GM10847 (cell line): ENCODE data around the gene TMEM25.

ENCODE experiments used
- POLR2A ChIP-seq: IDR thresholded peaks from 2 replicates; pipeline ENCODE4 v1.6.1; 2011; ENCODE audit not compliant: insufficient read length; ENCODE audit errors: extremely low read depth

Gene TMEM25

DNA sequence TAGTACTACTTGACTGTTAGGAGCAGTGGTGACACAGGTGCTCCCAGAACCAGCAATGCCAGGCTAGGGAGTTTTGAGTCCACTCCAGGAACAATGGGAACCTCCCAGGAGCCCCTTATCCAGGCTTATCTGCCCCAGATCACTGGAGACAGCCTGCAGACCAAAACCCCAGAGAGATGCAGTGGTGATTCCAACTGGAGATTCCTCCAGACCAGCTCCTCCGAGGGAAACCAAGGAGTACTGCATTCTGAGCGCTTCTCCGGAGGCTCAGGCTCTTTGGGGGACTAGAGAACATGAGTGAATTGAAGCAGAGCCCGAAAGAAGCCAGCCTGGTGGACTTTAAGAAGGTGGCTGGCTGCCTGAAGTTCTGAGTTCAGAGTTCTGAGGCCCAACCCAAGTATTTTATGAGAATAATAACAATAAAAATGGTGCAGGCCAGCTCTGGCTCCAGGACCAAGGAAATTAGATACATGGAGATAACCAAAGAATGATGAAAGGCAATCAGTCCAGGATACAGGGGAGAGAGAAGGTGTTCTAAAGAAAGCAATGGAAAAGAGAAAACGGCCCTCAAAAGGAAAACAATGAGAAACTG, 1.3 kb upstream of the TMEM25 start:
- TF ChIP-seq POLR2A = no peak

DNA sequence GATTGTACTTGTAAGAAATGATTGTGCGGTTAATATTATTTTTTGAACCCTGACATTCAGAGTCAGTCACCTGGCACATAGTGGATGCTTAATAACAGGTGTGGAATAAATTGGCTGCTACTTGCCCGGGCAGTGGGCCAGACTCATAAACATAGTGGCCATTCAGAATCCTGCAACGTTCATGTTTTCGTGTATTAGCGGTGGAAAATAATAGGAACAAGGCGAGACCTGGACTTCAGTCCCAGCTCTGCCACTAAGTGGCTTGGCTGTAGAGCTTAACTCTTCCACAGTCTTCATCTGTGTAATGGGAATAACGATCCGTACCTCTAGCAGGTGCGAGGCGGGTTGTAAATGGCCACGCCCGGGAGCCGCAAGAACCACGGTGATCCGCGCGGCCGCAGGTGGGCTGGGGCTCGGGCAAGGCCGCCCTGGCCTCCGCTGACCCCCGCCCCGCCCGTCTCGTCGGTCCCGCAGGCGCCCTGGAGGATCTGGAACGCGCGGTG, 761 bp upstream of the TMEM25 start:
- no peak for TF ChIP-seq POLR2A

DNA sequence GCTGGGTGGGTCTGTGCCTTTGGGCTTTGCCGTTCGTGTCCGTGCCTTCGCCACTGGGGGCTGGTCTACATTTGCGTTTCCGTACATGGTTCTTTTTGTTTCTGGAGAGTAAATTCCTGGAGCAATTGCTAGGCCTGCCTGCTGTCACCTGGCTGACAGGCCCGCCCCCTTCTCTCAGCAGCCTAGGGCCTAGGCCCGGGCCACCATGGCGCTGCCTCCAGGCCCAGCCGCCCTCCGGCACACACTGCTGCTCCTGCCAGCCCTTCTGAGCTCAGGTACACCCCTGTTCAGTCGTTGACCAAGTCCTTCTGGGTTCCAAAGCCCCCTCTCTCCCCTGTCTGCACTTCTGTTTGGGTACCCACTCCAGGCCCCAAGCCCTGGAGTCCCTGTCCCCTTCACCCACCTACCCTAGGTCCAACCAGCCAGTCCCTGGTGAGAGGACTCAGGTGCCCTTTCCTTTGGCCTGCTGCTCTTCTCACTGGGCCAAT, 649 bp downstream of the TMEM25 start:
- no peak for TF ChIP-seq POLR2A

DNA sequence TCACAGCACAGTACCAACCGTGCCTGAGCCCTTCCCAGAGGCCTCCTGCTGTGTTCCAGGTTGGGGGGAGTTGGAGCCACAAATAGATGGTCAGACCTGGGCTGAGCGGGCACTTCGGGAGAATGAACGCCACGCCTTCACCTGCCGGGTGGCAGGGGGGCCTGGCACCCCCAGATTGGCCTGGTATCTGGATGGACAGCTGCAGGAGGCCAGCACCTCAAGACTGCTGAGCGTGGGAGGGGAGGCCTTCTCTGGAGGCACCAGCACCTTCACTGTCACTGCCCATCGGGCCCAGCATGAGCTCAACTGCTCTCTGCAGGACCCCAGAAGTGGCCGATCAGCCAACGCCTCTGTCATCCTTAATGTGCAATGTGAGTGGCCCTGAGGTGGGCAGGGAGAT, 1.1 kb downstream of the TMEM25 start:
- no peak for TF ChIP-seq POLR2A

DNA sequence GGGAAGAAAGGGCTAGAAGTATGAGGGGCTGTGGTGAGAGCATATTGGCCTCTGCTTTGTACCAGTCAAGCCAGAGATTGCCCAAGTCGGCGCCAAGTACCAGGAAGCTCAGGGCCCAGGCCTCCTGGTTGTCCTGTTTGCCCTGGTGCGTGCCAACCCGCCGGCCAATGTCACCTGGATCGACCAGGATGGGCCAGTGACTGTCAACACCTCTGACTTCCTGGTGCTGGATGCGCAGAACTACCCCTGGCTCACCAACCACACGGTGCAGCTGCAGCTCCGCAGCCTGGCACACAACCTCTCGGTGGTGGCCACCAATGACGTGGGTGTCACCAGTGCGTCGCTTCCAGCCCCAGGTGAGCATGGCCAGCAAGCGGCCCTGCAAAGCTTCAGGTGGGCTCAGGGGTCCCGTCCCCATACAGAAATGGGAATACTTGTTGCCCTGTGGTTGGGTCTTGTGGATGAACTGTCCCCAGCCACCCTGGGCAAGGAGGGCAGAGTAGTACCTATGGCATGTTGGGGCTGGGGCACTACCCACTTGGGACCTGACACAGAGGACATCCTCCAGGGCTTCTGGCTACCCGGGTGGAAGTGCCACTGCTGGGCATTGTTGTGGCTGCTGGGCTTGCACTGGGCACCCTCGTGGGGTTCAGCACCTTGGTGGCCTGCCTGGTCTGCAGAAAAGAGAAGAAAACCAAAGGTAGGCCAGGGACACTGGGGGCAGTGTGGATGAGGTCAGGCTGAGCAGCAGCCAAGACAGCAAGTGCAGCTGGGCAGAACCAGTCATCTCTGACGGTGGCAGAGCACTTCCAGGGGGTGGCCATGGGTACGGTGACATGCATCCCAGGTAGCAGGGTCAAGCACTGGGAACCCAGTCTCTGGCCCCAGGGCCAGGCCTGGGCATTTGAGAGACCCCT, 2.1 kb downstream of the TMEM25 start:
- no peak for TF ChIP-seq POLR2A

DNA sequence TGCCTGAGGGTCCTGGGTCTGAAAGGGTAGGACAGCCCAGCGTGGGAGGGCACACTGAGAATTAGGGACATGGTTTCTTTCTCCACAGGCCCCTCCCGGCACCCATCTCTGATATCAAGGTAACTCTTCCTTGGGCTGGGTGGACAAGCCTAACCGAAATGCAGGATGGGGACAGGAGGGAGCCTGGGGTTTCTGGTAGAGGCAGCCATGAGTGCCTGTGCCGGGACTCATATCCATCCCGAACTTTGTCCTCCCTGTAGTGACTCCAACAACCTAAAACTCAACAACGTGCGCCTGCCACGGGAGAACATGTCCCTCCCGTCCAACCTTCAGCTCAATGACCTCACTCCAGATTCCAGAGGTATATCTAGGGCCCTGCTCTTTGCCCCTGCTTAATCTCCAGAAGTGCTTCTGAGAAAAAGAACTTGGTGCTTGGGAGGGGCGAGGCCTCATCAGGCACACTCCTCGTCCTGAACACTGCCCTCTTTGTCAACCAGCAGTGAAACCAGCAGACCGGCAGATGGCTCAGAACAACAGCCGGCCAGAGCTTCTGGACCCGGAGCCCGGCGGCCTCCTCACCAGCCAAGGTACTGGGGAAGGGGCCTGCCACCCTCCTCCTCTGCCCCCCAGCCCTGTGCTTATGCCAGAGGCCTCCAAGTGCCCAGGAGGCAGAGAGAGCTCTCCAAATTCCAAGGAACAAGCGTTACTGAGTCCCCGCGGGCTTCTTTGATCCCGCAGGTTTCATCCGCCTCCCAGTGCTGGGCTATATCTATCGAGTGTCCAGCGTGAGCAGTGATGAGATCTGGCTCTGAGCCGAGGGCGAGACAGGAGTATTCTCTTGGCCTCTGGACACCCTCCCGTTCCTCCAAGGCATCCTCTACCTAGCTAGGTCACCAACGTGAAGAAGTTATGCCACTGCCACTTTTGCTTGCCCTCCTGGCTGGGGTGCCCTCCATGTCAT, 3.1 kb downstream of the TMEM25 start:
- TF ChIP-seq POLR2A = no peak

DNA sequence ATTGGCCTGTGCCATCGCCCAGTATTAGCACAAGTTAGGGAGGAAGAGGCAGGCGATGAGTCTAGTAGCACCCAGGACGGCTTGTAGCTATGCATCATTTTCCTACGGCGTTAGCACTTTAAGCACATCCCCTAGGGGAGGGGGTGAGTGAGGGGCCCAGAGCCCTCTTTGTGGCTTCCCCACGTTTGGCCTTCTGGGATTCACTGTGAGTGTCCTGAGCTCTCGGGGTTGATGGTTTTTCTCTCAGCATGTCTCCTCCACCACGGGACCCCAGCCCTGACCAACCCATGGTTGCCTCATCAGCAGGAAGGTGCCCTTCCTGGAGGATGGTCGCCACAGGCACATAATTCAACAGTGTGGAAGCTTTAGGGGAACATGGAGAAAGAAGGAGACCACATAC, 4.3 kb downstream of the TMEM25 start:
- TF ChIP-seq POLR2A = no peak

DNA sequence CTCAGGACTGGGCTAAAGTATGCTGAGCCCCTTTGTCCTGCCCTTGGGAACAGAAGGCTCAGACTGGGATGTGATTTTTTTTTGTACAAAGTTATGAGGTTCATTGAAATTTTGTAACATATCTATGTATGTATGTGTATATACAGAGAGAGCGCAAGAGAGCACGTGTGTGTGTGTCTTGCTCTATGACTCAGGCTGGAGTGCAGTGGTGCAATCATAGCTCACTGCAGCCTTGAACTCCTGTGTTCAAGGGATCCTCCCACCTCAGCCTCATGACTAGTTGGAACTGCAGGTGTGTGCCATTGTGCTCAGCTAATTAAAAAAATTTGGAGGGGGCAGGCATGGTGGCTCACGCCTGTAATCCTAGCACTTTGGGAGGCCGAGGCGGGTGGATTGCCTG, 5.7 kb downstream of the TMEM25 start:
- TF ChIP-seq POLR2A = no peak

DNA sequence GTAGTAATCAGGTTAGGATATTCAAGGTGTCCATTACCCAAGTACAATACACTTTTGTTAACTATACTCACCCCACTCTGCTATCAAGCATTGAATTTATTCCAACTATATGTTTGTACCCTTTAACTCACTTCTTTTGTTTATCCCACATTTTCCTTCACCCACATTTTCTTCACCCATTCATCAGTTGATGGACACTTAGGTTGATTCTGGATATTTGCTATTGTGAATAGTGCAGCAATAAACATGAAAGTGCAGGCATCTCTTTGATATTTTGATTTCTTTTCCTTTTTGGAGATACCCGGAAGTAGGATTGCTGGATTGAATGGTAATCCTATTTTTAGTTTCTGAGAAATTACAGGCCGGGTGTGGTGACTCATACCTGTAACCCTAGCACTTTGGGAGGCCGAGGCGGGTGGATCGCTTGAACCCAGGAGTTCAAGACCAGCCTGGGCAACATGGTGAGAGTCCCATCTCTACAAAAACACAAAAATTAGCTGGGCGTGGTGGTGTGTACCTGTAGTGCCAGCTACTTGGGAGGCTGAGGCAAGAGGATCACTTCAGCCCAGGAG, 6.5 kb downstream of the TMEM25 start:
- no peak for TF ChIP-seq POLR2A

DNA sequence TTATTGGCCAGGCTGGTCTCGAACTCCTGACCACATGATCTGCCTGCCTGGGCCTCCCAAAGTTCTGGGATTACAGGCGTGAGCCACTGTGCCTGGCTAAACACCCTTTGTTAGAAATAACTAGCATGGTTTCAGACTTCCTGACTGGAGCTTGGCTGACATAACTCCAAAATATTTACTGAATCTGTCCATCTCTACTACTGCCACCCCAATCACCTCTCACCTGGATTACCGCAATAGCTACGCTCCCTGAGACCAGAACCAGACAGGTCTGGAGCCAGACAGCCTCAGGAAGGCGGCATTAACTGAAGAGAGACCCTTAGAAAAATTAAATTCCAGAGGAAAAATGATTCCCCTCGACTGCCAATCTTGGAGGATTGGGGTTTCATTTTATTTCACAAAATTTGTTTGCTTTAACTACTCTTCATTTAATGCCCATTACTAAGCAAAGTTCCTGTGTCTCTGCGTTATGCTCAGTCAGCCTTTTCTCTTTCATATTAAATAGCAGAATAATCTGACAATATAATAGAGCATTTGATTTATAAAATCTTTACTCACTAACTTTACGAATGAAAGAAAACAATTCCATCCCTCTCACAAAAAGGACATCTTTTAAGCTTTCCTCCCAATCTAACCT, 13.1 kb downstream of the TMEM25 start:
- TF ChIP-seq POLR2A = no peak

DNA sequence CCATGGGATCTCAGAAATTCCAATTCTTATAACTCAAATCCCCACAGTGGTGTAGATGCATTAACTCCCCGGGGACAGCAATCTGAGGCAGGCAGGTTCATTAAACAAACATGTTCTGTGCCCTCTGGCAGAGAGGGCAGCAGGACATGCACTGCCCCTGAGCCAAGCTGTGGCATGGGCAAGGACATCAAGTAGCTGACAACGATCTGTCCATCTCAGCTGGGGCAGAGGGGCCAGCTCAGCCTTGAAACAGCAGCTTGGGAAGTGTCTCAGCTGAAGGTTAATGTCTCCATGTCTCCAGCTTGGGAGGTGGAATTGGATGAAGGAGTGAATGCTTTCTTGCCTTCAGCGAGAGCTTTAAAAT, 13.6 kb downstream of the TMEM25 start:
- no peak for TF ChIP-seq POLR2A

DNA sequence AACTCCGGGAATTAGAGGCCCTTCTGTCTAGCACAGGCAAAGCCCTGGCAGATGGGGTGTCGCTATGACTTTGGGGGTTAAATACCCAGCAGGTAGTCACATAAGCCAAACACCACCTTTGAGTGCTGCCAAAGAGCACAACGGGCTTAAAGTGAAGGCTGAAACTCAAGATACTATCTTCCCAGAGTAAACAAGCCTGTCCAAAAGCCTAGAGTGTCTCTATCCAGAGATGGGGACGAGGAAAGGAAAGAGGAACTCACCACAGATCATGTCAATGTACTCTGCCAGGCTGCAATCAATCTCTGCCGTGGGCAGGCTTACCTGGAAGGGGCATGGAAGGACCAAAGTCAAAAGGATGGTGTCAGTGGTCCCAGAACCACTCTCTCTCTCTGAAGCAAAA, 14.5 kb downstream of the TMEM25 start:
- TF ChIP-seq POLR2A = no peak

DNA sequence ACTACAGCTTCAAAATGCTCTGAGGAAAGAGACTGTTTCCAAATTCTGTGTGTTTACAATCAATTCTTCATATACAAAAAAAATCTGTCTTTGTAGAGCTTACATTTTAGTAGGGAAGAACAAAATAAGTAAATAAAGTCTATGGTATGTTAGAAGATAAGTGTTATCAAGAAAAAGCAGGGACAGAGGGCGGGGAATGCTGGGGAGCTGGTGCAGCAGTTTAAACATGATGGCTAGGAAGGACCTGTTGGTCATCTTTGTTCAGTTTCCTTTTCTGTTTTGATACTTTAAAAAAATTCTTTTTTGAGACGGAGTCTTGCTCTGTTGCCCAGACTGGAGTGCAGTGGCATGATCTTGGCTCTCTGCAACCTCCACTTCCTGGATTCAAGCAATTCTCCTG, 16.1 kb downstream of the TMEM25 start:
- TF ChIP-seq POLR2A = no peak

DNA sequence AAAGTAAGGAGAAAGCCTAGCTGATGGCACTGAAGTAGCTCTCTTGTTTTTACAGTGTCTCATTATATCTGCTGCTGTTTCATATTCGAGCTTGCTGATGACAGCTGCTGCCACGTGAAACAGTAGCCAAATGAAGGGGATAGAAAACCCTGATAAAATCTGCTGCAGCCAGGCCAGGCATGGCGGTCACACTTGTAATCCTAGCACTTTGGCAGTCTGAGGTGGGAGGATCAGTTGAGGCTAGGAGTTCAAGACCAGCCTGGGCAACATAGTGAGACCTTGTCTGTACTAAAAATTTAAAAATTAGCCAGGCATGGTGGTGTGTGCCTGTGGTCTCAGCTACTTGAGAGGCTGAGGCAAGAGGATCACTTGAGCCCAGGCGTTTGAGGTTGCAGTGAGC, 21.3 kb downstream of the TMEM25 start:
- no peak for TF ChIP-seq POLR2A

DNA sequence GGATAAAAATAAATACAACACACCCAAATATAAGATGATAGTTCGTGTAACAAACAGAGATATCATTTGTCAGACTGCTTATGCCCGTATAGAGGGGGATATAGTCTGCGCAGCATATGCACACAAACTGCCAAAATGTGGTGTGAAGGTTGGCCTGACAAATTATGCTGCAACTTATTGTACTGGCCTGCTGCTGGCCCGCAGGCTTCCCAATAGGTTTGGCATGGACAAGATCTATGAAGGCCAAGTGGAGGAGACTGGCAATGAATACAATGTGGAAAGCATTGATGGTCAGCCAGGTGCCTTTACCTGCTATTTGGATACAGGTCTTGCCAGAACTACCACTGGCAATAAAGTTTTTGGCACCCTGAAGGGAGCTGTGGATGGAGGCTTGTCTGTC, 29.8 kb downstream of the TMEM25 start:
- TF ChIP-seq POLR2A = no peak

DNA sequence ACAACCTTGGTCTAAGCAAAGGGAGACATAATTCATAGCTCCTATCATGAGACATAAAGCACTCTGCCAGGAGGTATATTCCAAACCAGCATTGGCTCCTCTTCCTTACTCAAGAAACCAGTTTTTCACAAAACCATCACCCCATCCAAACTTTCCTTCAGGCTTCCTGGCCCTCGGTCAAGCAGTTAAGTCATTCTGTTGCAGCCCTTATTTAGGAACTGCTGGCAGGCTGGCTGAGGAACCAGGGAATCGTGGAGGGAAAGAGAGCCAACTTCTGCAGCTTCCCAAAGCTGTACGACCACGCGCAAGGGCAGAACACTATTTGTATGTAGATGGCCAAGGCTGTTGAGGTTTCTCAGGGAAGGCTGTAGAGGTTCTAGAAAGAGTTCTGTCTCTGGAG, 34.1 kb downstream of the TMEM25 start:
- no peak for TF ChIP-seq POLR2A
